ENCODE measurements around the gene CBY3. TPM values are rescaled to one million over a fixed set of nuclear protein-coding genes. Genes with fewer than 3 reads are reported as not detected.
A peak's percentile ranks its signal among the peaks of the same experiment; 100 is the strongest.

CBY3 gene
- total and polyA plus RNA-seq, 2 of the 13 experiments (the other 11 are each of a cell fraction or from before 2014, with no cell fraction given) = not detected

DNA sequence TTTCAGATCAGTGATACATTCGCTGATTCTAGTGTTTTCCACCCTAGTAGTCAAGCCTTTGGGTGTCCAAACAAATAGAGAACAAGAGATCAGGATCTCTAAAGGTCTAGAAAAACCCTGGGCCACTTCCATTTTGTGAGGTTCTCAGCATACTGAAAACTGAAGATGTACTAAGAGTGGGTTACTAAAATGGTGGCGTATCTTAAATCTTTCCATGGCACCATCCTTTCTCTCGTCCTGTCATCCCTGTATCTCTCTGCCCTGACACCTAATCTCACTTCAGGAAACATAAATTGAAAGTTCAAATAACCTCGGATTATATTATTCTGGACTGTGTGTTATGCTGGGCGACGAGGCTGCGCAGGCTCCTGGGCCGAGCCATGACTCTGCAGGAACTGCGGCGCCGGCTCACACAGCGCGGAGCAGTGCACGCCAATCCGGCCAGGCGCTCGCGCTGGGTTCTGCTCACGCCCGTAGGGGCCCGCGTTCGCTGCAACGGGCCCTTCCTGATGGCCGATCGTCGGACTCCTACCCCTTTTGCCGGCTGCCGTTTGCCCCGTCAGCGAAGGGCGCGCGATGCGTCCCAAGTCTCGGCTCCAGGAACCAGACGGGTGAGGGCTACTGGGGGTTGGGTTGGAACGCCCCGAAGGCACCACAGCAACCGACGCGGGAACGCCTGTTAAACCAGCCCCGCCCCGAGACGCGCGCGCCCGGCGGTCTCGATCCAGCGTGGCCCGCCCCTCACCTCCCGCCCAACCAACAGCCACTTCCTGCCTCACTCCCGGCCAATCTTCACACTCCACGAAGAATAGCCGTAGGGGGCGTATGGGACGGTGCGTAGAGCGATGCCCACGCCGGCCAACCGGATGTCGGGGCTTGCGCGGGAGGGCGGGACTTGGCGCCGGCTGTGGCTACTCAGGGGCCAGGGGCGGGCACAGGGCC lies 17.4 kb upstream of the CBY3 start (continued):
- TF ChIP-seq MAFK (conservative IDR thresholded peaks at IDR 0.05 in 1 of 2, IDR thresholded peaks at IDR 0.05 in 1 of 2; ENCODE audit: low read length in 2 of 2) (0 out of 4 replicates have a peak, but pooled peaks have one; percentile 2 to 42), SIN3B (IDR thresholded peaks at IDR 0.05; ENCODE audit: low read length) (no peak), HOXA7 (CRISPR knock-in tag; IDR thresholded peaks at IDR 0.05) (no peak), SETDB1 (CRISPR knock-in tag; IDR thresholded peaks at IDR 0.05; ENCODE audit: borderline replicate concordance) (no peak), ARHGAP35 (CRISPR knock-in tag; IDR thresholded peaks at IDR 0.05; ENCODE audit: borderline replicate concordance) (no peak; the same call in 1 of the 2 replicates), NBN (conservative IDR thresholded peaks at IDR 0.05) (no peak), ZNF724P (CRISPR knock-in tag; IDR thresholded peaks at IDR 0.05; ENCODE audit: borderline replicate concordance) (no peak), ZKSCAN5 (CRISPR knock-in tag; IDR thresholded peaks at IDR 0.05) (peak; percentile 53; the same call in 1 of the 2 replicates), ZNF160 (CRISPR knock-in tag; IDR thresholded peaks at IDR 0.05) (no peak), ZNF205 (CRISPR knock-in tag; IDR thresholded peaks at IDR 0.05) (peak; percentile 53; the same call in 1 of the 2 replicates), ZNF674 (CRISPR knock-in tag; IDR thresholded peaks at IDR 0.05; ENCODE audit: low read depth) (peak; percentile 95), ZNF75D (CRISPR knock-in tag; IDR thresholded peaks at IDR 0.05; ENCODE audit: borderline replicate concordance) (no peak), ZNF317 (CRISPR knock-in tag; IDR thresholded peaks at IDR 0.05) (0 out of 2 replicates have a peak, but pooled peaks have one; percentile 19), ZNF543 (CRISPR knock-in tag; IDR thresholded peaks at IDR 0.05) (peak; percentile 36; the same call in 1 of the 2 replicates), SIN3A (IDR thresholded peaks at IDR 0.05; ENCODE audit: borderline replicate concordance, low read depth, low read length) (peak; percentile 50; the same call in 1 of the 2 replicates), HOXA3 (CRISPR knock-in tag; IDR thresholded peaks at IDR 0.05) (peak; percentile 76), THAP11 (CRISPR knock-in tag; IDR thresholded peaks at IDR 0.05) (peak; percentile 67), GATA4 (IDR thresholded peaks at IDR 0.05; ENCODE audit: borderline replicate concordance, low read depth) (no peak; the same call in 1 of the 2 replicates), MLLT10 (CRISPR knock-in tag; IDR thresholded peaks at IDR 0.05) (no peak), ZNF138 (CRISPR knock-in tag; IDR thresholded peaks at IDR 0.05; ENCODE audit: low read depth) (0 out of 2 replicates have a peak, but pooled peaks have one; percentile 82), DMAP1 (CRISPR knock-in tag; IDR thresholded peaks at IDR 0.05) (peak; percentile 84; the same call in 1 of the 2 replicates)
- TF ChIP-seq, protein P1, sequence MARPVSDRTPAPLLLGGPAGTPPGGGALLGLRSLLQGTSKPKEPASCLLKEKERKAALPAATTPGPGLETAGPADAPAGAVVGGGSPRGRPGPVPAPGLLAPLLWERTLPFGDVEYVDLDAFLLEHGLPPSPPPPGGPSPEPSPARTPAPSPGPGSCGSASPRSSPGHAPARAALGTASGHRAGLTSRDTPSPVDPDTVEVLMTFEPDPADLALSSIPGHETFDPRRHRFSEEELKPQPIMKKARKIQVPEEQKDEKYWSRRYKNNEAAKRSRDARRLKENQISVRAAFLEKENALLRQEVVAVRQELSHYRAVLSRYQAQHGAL (CRISPR knock-in tag; IDR thresholded peaks at IDR 0.05; ENCODE audit: not compliant biosample characterization) = no peak
- TF ChIP-seq, protein P2, sequence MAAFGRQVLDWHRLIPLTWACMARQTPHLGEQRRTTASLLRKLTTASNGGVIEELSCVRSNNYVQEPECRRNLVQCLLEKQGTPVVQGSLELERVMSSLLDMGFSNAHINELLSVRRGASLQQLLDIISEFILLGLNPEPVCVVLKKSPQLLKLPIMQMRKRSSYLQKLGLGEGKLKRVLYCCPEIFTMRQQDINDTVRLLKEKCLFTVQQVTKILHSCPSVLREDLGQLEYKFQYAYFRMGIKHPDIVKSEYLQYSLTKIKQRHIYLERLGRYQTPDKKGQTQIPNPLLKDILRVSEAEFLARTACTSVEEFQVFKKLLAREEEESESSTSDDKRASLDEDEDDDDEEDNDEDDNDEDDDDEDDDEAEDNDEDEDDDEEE (CRISPR knock-in tag; IDR thresholded peaks at IDR 0.05) = no peak
- TF ChIP-seq, protein P3, sequence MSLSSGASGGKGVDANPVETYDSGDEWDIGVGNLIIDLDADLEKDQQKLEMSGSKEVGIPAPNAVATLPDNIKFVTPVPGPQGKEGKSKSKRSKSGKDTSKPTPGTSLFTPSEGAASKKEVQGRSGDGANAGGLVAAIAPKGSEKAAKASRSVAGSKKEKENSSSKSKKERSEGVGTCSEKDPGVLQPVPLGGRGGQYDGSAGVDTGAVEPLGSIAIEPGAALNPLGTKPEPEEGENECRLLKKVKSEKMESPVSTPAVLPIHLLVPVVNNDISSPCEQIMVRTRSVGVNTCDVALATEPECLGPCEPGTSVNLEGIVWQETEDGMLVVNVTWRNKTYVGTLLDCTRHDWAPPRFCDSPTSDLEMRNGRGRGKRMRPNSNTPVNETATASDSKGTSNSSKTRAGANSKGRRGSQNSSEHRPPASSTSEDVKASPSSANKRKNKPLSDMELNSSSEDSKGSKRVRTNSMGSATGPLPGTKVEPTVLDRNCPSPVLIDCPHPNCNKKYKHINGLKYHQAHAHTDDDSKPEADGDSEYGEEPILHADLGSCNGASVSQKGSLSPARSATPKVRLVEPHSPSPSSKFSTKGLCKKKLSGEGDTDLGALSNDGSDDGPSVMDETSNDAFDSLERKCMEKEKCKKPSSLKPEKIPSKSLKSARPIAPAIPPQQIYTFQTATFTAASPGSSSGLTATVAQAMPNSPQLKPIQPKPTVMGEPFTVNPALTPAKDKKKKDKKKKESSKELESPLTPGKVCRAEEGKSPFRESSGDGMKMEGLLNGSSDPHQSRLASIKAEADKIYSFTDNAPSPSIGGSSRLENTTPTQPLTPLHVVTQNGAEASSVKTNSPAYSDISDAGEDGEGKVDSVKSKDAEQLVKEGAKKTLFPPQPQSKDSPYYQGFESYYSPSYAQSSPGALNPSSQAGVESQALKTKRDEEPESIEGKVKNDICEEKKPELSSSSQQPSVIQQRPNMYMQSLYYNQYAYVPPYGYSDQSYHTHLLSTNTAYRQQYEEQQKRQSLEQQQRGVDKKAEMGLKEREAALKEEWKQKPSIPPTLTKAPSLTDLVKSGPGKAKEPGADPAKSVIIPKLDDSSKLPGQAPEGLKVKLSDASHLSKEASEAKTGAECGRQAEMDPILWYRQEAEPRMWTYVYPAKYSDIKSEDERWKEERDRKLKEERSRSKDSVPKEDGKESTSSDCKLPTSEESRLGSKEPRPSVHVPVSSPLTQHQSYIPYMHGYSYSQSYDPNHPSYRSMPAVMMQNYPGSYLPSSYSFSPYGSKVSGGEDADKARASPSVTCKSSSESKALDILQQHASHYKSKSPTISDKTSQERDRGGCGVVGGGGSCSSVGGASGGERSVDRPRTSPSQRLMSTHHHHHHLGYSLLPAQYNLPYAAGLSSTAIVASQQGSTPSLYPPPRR (CRISPR knock-in tag; IDR thresholded peaks at IDR 0.05; ENCODE audit: borderline replicate concordance) = no peak

Measured in HepG2 (cell line).